Neural crest cell (in vitro differentiated cells): ENCODE measurements around the gene SH2B2. TPM values are rescaled to one million over a fixed set of nuclear protein-coding genes. Genes with fewer than 3 reads are reported as not detected.

Experiments used
- DNase-seq: peaks from one replicate; pipeline ENCODE4 v3.0.0; 2021; ENCODE audit warnings: low read depth, mixed read lengths, low spot score
- H3K27ac Mint-ChIP-seq: one replicate; pipeline ENCODE4 v1.8.0; 2021; ENCODE audit warnings: mild to moderate bottlenecking, mixed read lengths; ENCODE audit not compliant: unreplicated experiment
- H3K27me3 Mint-ChIP-seq: 2 replicates; pipeline ENCODE4 v1.8.0; 2021; ENCODE audit warnings: low read depth, mild to moderate bottlenecking, mixed read lengths
- H3K36me3 Mint-ChIP-seq: 2 replicates; pipeline ENCODE4 v1.8.0; 2021; ENCODE audit warnings: low read depth, mild to moderate bottlenecking, mixed read lengths
- H3K4me1 Mint-ChIP-seq: 2 replicates; pipeline ENCODE4 v1.8.0; 2021; ENCODE audit warnings: mixed read lengths
- H3K4me3 Mint-ChIP-seq: one replicate; pipeline ENCODE4 v1.8.0; 2021; ENCODE audit warnings: mild to moderate bottlenecking, mixed read lengths
- H3K9me3 Mint-ChIP-seq: 2 replicates; pipeline ENCODE4 v1.8.0; 2021; ENCODE audit warnings: mixed read lengths
- total RNA-seq: library from RNA; stranded (reverse); gene quantifications from 2 replicates; pipeline ENCODE4 v1.2.1, GENCODE V29; 2021
- TF ChIP-seq, protein P1 (sequence below): fragments of 200-600 bp; sonication (generic); conservative IDR thresholded peaks from 2 replicates; pipeline ENCODE4 v1.5.0; 2021; ENCODE audit warnings: antibody characterized with exemption, mild to moderate bottlenecking

The SH2B2 gene
- total RNA-seq, 1 donor from 2014 or later, result 16.4 TPM

DNA sequence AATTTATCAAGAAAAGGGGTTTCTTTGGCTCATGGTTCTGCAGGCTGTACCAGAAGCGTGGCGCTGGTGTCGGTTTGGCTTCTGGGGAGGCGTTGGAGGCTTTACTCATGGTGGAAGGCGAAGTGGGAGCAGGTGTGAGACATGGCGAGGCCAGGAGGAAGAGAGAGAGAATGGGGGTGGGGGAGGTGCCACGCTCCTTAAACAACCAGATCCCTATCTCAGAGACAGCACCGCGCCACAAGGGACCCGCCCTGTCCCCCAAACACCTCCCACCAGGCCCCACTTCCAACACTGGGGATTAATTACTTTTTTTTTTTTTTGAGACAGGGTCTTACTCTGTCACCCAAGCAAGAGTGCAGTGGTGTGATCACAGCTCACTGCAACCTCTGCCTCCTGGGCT lies 18.0 kb upstream of the SH2B2 start:
- H3K4me3 Mint-ChIP-seq, result no peak overlapping the region
- H3K27ac Mint-ChIP-seq, result peak overlapping the region; percentile 45
- H3K36me3 Mint-ChIP-seq, result no peaks in the 10 kb centered on the region
- no peaks in the 10 kb centered on the region for H3K9me3 Mint-ChIP-seq
- DNase-seq, result no peak
- H3K27me3 Mint-ChIP-seq, result peaks cover 10% of the 10 kb centered on the region
- TF ChIP-seq, protein P1, sequence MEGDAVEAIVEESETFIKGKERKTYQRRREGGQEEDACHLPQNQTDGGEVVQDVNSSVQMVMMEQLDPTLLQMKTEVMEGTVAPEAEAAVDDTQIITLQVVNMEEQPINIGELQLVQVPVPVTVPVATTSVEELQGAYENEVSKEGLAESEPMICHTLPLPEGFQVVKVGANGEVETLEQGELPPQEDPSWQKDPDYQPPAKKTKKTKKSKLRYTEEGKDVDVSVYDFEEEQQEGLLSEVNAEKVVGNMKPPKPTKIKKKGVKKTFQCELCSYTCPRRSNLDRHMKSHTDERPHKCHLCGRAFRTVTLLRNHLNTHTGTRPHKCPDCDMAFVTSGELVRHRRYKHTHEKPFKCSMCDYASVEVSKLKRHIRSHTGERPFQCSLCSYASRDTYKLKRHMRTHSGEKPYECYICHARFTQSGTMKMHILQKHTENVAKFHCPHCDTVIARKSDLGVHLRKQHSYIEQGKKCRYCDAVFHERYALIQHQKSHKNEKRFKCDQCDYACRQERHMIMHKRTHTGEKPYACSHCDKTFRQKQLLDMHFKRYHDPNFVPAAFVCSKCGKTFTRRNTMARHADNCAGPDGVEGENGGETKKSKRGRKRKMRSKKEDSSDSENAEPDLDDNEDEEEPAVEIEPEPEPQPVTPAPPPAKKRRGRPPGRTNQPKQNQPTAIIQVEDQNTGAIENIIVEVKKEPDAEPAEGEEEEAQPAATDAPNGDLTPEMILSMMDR, result no peak
- peaks cover 21% of the 10 kb centered on the region for H3K4me1 Mint-ChIP-seq

DNA sequence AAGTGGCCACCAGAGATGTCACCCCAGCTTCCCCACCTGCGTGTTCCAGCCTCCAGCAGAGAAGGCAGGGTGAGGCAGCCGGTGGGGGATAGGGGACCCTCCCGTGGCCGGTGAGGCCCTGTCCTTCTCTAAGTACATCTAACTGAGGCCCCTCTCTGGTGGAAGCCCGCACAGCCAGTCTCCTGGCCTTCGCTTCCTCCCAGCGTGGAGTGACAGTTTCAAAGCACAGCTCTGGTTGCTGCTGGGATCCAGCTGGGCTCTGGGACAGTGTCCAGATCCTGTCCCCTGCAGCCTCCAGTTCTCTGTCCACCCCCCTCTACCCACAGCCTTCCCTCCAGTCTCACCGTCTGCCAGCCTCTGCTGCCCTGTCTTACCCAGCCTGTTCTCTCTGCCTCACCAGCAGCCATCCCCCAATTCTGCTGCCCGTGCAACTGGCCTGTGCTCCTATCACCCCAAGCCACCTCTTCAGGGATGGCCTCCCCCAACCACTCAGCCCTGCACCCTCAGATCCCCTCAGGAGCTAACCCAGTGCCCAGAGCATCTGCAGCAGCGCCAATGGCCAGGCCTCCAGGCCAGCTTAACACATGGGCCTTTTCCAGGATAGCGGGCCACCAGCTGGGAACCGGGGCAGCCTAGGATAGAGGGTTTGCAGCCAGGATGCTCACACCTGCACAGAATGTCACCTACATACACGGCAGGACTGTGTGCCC lies 16.3 kb upstream of the SH2B2 start:
- H3K4me1 Mint-ChIP-seq, result peaks cover 14% of the 10 kb centered on the region
- H3K27me3 Mint-ChIP-seq, result peaks cover 10% of the 10 kb centered on the region
- H3K9me3 Mint-ChIP-seq, result no peaks in the 10 kb centered on the region
- H3K4me3 Mint-ChIP-seq, result no peak overlapping the region
- TF ChIP-seq, protein P1, result no peak
- H3K27ac Mint-ChIP-seq, result peak overlapping the region; percentile 84
- no peak for DNase-seq
- H3K36me3 Mint-ChIP-seq, result no peaks in the 10 kb centered on the region

DNA sequence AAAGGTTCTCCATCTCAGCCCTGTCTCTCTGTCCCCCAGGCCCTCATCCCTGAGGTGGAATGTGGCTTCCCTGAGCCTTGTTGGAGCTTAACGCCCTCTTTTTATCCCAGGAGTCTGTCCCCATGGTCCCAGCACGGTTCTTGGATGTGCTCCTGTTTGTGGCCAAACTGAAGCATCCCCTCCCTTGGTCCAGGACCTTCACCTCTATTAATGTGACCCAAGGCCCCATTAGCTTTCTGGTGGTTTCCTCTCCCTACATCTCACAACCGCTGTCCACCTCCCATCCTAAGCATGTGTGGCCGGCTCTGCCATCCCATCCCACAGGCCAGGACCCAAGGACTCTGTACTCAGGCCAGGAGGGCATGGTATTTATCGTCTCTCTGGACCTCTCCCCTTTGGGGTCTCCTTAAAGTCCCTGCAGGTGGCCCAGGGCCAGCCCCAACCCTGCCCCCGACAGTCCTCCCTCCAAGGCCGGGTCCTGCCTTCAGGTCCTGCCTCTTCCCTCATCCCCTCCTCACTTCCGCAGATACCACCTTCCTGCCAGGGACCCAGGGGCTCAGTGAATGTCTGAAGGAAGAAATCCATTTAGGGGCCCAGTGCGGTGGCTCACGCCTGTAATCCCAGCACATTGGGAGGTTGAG lies 15.4 kb upstream of the SH2B2 start:
- Mint-ChIP-seq H3K4me1 (peaks cover 14% of the 10 kb centered on the region), H3K4me3 (no peak overlapping the region), H3K27me3 (peaks cover 10% of the 10 kb centered on the region), H3K9me3 (no peaks in the 10 kb centered on the region), H3K27ac (no peak overlapping the region), H3K36me3 (no peaks in the 10 kb centered on the region)
- TF ChIP-seq, protein P1, result no peak
- no peak for DNase-seq

DNA sequence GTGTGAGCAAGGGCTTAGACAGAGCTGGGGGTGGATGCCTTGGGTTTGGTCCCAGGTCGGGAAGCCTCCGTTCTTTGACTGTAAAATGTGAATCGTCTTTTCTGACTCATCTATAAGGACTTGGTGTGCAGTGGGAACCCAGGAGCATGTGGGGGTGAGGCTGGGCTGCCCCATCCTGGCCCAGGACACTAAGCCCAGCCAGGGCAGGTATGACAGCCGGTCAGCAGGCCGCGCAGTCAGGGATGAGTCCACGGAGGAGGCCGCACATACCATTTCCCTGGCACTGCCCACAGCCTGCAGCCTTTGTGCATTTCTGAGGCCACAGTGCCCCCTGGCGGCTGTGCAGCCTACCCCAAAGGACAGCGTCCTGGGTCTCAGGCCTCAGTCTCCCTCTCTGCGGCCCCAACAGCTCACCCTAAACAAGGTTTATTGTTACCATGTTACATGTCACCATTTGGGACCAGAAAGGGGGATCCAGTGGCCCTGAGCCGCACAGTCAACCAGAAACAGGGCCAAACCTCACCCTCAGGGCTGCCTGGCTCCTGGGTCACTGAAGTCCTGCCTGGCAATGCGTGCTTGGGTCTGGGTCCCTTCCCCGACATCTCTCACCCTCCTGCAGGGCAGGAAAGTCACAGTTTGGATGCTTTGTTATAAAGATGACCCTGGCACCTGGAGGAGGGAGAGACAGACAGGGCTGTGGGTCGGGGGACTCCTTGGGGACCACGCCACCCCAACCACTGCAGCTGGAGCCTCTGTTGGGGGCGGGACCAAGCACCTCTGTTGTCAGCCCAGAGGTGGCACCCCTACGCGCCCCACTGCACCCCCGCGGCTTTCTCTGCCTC lies 14.4 kb upstream of the SH2B2 start:
- peak; percentile 85 for DNase-seq
- Mint-ChIP-seq H3K4me3 (no peak overlapping the region), H3K9me3 (no peaks in the 10 kb centered on the region), H3K27ac (no peak overlapping the region), H3K4me1 (peaks cover 8% of the 10 kb centered on the region), H3K36me3 (no peaks in the 10 kb centered on the region), H3K27me3 (peaks cover 7% of the 10 kb centered on the region)
- TF ChIP-seq, protein P1, result peak; percentile 97

DNA sequence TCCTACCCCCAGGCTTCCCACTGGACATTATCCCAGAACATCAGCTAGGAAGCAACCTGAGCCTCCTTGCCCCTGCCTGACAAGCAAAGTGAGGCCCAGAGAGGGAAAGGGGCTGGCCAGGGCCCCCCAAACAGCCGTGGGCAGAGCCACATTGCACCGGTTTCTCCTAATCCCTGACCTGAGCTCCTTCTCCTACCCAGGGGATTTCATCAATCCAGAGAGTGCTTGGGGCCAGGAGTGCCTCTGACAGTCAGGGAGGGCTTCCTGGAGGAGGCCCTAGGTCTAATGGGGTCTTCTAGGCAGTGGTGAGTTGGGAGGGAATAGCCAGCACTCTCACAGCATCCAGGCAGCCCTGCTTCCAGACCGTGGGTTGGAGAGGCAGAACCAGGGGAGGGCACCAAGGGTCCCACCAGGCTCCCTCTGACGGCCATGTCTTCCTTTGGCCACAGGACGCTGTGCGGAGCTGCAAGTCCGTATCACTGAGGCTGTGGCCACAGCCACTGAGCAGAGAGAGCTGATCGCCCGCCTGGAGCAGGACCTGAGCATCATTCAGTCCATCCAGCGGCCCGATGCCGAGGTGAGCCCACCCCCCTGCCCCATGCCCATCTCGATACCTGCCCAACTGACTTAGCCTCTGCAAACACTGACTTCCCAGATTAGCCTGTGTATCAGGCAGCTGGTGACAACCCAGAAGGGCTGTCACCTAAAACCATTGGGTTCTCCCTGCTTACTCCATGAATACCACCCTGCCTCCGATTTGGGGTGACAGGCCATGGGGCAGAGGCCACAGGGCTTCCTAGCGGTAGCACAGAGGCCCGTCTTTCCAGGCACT lies 13.5 kb upstream of the SH2B2 start:
- no peaks in the 10 kb centered on the region for H3K9me3 Mint-ChIP-seq
- H3K27ac Mint-ChIP-seq, result peak overlapping the region; percentile 83
- H3K27me3 Mint-ChIP-seq, result peaks cover 7% of the 10 kb centered on the region
- no peak for DNase-seq
- H3K36me3 Mint-ChIP-seq, result no peaks in the 10 kb centered on the region
- TF ChIP-seq, protein P1, result no peak
- peaks cover 7% of the 10 kb centered on the region for H3K4me1 Mint-ChIP-seq
- H3K4me3 Mint-ChIP-seq, result no peak overlapping the region
